ENCODE data around the gene KLK1.

DNA sequence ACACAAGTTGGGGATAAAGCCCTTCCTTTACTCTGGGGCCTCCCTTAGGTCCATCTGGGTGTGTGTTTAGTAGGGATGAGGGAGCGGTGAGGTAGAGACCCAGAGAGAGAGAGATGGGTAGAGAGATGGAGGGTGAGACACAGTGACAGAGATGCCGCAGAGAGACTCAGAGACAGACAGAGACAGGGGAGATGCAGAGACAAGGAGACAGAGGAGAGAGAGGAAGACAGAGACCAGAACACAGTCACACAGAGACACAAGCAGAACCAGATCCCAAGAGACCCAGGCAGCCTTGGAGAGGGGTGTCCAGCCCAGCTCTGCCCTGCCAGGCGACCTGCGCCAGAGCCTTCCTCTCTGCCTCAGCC is 2.4 kb downstream of the KLK1 start:
- TF ChIP-seq CTCF (IDR thresholded peaks at IDR 0.05 in 8 of 11, conservative IDR thresholded peaks at IDR 0.05 in 3 of 11) = no peak
- TF ChIP-seq POLR2A (IDR thresholded peaks at IDR 0.05) = no peak
- no peak for TF ChIP-seq POLR2AphosphoS5 (IDR thresholded peaks at IDR 0.05)
